ENCODE measurements around the gene HOMER3. TPM values are rescaled to one million over a fixed set of nuclear protein-coding genes. Genes with fewer than 3 reads are reported as not detected.
"Not testable (repeated sequence)": the region's sequence is repeated elsewhere in the genome, so short reads cannot be mapped to it uniquely, and the experiment has no call there.

Gene HOMER3
- total RNA-seq, 2 experiments from 2014 or later = not detected

GRCh38 chr19:18931316-18932162 lies 9.5 kb downstream of the HOMER3 start:
- peaks cover 6% of the 10 kb centered on the region for H3K4me1 Mint-ChIP-seq
- H3K27ac Mint-ChIP-seq = no peak overlapping the region
- no peak for DNase-seq
- H3K27me3 Mint-ChIP-seq = peaks cover 8% of the 10 kb centered on the region
- H3K4me3 Mint-ChIP-seq = no peak overlapping the region
- H3K9me3 Mint-ChIP-seq = no peaks in the 10 kb centered on the region
- H3K36me3 Mint-ChIP-seq (ENCODE audit: low read depth) = no peaks in the 10 kb centered on the region
- CTCF ChIA-PET = no interaction called here
- POLR2A ChIA-PET = interaction anchor here (0.6 kb wide), 1 partner anchor 103 kb away, joined by 5 read pairs; no protein-coding TSS in a partner anchor

GRCh38 chr19:18929311-18929710 lies 11.7 kb downstream of the HOMER3 start:
- Mint-ChIP-seq H3K4me3 (no peak overlapping the region), H3K9me3 (no peaks in the 10 kb centered on the region), H3K4me1 (peaks cover 6% of the 10 kb centered on the region), H3K27ac (no peak overlapping the region), H3K36me3 (ENCODE audit: low read depth) (peaks cover 9% of the 10 kb centered on the region), H3K27me3 (peaks cover 5% of the 10 kb centered on the region)
- DNase-seq = no peak
- CTCF ChIA-PET = interaction anchor here (0.5 to 1.3 kb wide), 2 partner anchors 8 to 41 kb away, joined by 3 to 4 read pairs; no protein-coding TSS in a partner anchor
- POLR2A ChIA-PET = no interaction called here

- Mint-ChIP-seq H3K9me3 (no peaks in the 10 kb centered on the region), H3K27ac (no peak overlapping the region), H3K4me3 (no peak overlapping the region), H3K36me3 (ENCODE audit: low read depth) (peaks cover 18% of the 10 kb centered on the region), H3K27me3 (peaks cover 3% of the 10 kb centered on the region), H3K4me1 (peaks cover 6% of the 10 kb centered on the region)
- no peak for DNase-seq
- ChIA-PET CTCF (interaction anchor here (0.8 to 1.3 kb wide), 4 partner anchors 9 to 487 kb away, joined by 3 to 5 read pairs (median 3); partner anchors contain the start of genes COPE and DDX49), POLR2A (interaction anchor here (0.6 kb wide), 1 partner anchor 72 kb away, joined by 4 read pairs; no protein-coding TSS in a partner anchor)
Measured at GRCh38 chr19:18928018-18928805, 12.8 kb downstream of the HOMER3 start.

GRCh38 chr19:18924684-18925213 lies 16.3 kb downstream of the HOMER3 start:
- POLR2A ChIA-PET = no interaction called here
- H3K27me3 Mint-ChIP-seq = no peaks in the 10 kb centered on the region
- peaks cover 14% of the 10 kb centered on the region for H3K4me1 Mint-ChIP-seq
- H3K27ac Mint-ChIP-seq = no peak overlapping the region
- peaks cover 29% of the 10 kb centered on the region for H3K36me3 Mint-ChIP-seq (ENCODE audit: low read depth)
- no peaks in the 10 kb centered on the region for H3K9me3 Mint-ChIP-seq
- CTCF ChIA-PET = interaction anchor here (0.6 kb wide), 1 partner anchor 130 kb away, joined by 4 read pairs; no protein-coding TSS in a partner anchor
- DNase-seq = no peak
- H3K4me3 Mint-ChIP-seq = no peak overlapping the region

- POLR2A ChIA-PET = no interaction called here
- Mint-ChIP-seq H3K27me3 (no peaks in the 10 kb centered on the region), H3K4me3 (no peak overlapping the region), H3K27ac (no peak overlapping the region), H3K36me3 (ENCODE audit: low read depth) (peaks cover 36% of the 10 kb centered on the region), H3K9me3 (no peaks in the 10 kb centered on the region), H3K4me1 (peaks cover 30% of the 10 kb centered on the region)
- CTCF ChIA-PET = interaction anchor here (1.5 kb wide), 1 partner anchor 11 kb away, joined by 3 read pairs; no protein-coding TSS in a partner anchor
- DNase-seq = no peak
Measured at GRCh38 chr19:18922228-18922985, 18.6 kb downstream of the HOMER3 start.

GRCh38 chr19:18921593-18921992 lies 19.4 kb downstream of the HOMER3 start:
- no peak for DNase-seq
- Mint-ChIP-seq H3K27me3 (no peaks in the 10 kb centered on the region), H3K4me1 (peaks cover 33% of the 10 kb centered on the region), H3K36me3 (ENCODE audit: low read depth) (peaks cover 39% of the 10 kb centered on the region), H3K9me3 (no peaks in the 10 kb centered on the region), H3K4me3 (peak overlapping the region; percentile 97), H3K27ac (no peak overlapping the region)
- ChIA-PET CTCF (interaction anchor here (1.5 kb wide), 1 partner anchor 12 kb away, joined by 3 read pairs; no protein-coding TSS in a partner anchor), POLR2A (no interaction called here)

GRCh38 chr19:18920400-18920799 lies 20.6 kb downstream of the HOMER3 start:
- H3K4me3 Mint-ChIP-seq = peak overlapping the region; percentile 97
- H3K27me3 Mint-ChIP-seq = no peaks in the 10 kb centered on the region
- ChIA-PET CTCF (no interaction called here), POLR2A (interaction anchor here (0.6 kb wide), 1 partner anchor 658 kb away, joined by 4 read pairs; no protein-coding TSS in a partner anchor)
- H3K9me3 Mint-ChIP-seq = no peaks in the 10 kb centered on the region
- peaks cover 38% of the 10 kb centered on the region for H3K4me1 Mint-ChIP-seq
- no peak for DNase-seq
- H3K27ac Mint-ChIP-seq = peak overlapping the region; percentile 93
- H3K36me3 Mint-ChIP-seq (ENCODE audit: low read depth) = peaks cover 39% of the 10 kb centered on the region

- POLR2A ChIA-PET = no interaction called here
- Mint-ChIP-seq H3K36me3 (ENCODE audit: low read depth) (peaks cover 42% of the 10 kb centered on the region), H3K4me1 (peaks cover 40% of the 10 kb centered on the region), H3K9me3 (no peaks in the 10 kb centered on the region), H3K27ac (peak overlapping the region; percentile 93), H3K4me3 (peak overlapping the region; percentile 97), H3K27me3 (no peaks in the 10 kb centered on the region)
- no peak for DNase-seq
- CTCF ChIA-PET = interaction anchor here (1.2 to 1.9 kb wide), 2 partner anchors 8 to 330 kb away, joined by 3 to 5 read pairs; no protein-coding TSS in a partner anchor
Measured at GRCh38 chr19:18919900-18920214, 21.2 kb downstream of the HOMER3 start.

GRCh38 chr19:18919086-18919899 lies 21.7 kb downstream of the HOMER3 start, which contains the start of the genes COPE and DDX49:
Gene COPE (minus strand): TSS chr19:18919387. CDS start chr19:18919348, 39 bp downstream.
Gene DDX49 (plus strand): TSS chr19:18919715. CDS start chr19:18919742, 27 bp downstream.
- peak within 1 kb of the TSS; percentile 97 for H3K4me3 Mint-ChIP-seq
- H3K9me3 Mint-ChIP-seq = no peaks in the 10 kb centered on the region
- CTCF ChIA-PET = interaction anchor here (0.6 to 1.9 kb wide), 4 partner anchors 9 to 330 kb away, joined by 3 to 5 read pairs (median 3); no protein-coding TSS in a partner anchor
- DNase-seq = peak; percentile 99
- H3K36me3 Mint-ChIP-seq (ENCODE audit: low read depth) = peaks cover 39% of the 10 kb centered on the region
- POLR2A ChIA-PET = interaction anchor here (0.6 to 0.9 kb wide), 2 partner anchors 72 to 115 kb away, joined by 5 read pairs; no protein-coding TSS in a partner anchor
- no peaks in the 10 kb centered on the region for H3K27me3 Mint-ChIP-seq
- H3K4me1 Mint-ChIP-seq = peaks cover 40% of the 10 kb centered on the region
- peak within 1 kb of the TSS; percentile 93 for H3K27ac Mint-ChIP-seq

- Mint-ChIP-seq H3K27ac (peak overlapping the region; percentile 85), H3K4me1 (peaks cover 40% of the 10 kb centered on the region), H3K4me3 (peak overlapping the region; percentile 97), H3K36me3 (ENCODE audit: low read depth) (peaks cover 40% of the 10 kb centered on the region)
- H3K27me3 Mint-ChIP-seq, H3K9me3 Mint-ChIP-seq, DNase-seq, POLR2A ChIA-PET, CTCF ChIA-PET: not testable (repeated sequence)
Measured at GRCh38 chr19:18917593-18917992, 23.4 kb downstream of the HOMER3 start.

GRCh38 chr19:18915639-18916038 lies 25.4 kb downstream of the HOMER3 start:
- Mint-ChIP-seq H3K4me3 (no peak overlapping the region), H3K27ac (peak overlapping the region; percentile 22), H3K9me3 (no peaks in the 10 kb centered on the region), H3K27me3 (no peaks in the 10 kb centered on the region), H3K4me1 (peaks cover 35% of the 10 kb centered on the region), H3K36me3 (ENCODE audit: low read depth) (peaks cover 33% of the 10 kb centered on the region)
- ChIA-PET CTCF (interaction anchor here (1.2 kb wide), 1 partner anchor 440 kb away, joined by 3 read pairs; no protein-coding TSS in a partner anchor), POLR2A (no interaction called here)
- DNase-seq = peak; percentile 51
